ENCODE results near the gene RETREG1.
A peak's percentile ranks its signal among the peaks of the same experiment; 100 is the strongest.
"Not testable (repeated sequence)": the region's sequence is repeated elsewhere in the genome, so short reads cannot be mapped to it uniquely, and the experiment has no call there.

Gene RETREG1

DNA sequence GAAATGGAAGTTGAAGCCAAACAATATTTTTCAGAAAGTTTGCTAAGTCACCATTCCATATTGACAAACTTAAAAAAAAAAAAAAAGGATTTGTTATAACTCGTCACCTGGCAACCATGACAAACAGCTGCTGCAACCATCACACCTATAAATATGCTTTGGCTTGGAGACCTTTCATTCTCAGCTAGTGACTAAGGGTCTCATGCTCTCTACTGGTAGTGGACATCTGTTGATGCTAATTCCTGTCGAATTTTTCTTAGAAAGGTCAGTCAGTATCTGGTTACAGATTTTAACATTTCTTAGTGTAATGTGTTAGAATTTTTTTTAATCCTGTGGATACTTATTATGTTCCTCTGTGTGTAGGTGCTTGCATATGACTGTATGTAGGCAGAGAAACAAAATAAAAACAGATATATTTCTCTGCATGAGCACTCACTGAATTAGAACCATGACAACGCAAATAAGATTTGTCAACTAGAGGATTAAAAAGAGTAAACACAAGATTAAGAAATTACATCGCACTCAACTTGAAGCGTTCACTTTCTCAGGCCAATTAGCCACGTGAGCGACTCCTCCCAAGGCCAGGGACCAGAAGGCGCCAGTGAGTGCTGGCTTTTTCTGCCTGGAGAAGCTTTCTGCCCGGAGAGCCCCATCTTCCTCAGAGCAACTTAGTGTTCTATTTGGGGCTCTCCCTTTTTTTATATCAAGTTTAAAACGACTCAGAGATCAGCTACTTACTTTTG is 124.2 kb downstream of the RETREG1 start:
- peak; percentile 33 for FAIRE-seq

DNA sequence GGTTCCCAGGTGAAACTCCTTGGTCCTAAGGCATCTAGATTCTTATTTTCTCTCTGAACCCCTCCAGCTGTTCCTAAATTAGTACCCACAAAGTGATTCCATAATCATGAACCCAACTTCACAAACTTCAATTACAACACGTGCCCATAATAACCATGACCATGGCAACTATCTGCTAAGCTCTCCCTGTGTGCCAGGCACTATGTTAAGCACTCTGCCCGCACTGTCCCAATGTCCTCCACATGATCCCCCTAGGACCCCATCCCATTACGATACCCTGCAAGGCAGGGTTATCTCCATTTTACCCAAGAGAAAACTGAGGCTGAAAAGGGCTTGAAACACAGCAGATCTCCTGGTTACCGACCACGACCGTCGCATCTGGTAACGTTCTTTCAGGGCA is 125.9 kb downstream of the RETREG1 start:
- no peak for DNase-seq (ENCODE audit: low spot score)
- FAIRE-seq = no peak

More for the DNA sequence above, 124.2 kb downstream of the RETREG1 start:
- DNase-seq (ENCODE audit: low spot score) = peak; percentile 50

DNA sequence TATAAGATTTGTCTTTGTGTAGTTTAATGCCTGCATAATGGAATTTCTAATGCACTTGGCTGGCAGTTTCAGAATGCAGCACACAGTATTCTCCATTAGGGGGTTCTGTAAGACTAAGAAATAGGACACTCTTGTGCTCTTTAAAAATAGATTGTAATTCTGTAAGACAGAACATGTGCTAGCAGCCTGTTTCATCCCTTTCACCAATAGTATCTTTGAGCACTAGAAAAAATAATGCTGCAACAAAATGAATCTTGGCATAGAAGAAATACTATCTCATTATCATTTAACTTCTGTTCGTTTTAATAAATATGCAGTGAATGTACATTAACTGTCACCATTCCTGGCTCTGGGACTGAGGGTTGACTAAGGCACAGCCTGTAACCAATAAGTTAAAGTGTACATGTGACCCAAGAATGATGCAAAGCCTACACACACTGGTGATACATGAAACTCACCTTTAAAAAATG is 127.4 kb downstream of the RETREG1 start:
- DNase-seq (ENCODE audit: low spot score) (peak; percentile 68), FAIRE-seq (peak; percentile 90)

GRCh38 chr5:16487456-16487855 is 129.3 kb downstream of the RETREG1 start:
- DNase-seq (ENCODE audit: low spot score) (no peak), FAIRE-seq (no peak)

GRCh38 chr5:16486711-16487111 is 130.1 kb downstream of the RETREG1 start:
- FAIRE-seq (peak; percentile 4), DNase-seq (ENCODE audit: low spot score) (peak; percentile 41)

DNA sequence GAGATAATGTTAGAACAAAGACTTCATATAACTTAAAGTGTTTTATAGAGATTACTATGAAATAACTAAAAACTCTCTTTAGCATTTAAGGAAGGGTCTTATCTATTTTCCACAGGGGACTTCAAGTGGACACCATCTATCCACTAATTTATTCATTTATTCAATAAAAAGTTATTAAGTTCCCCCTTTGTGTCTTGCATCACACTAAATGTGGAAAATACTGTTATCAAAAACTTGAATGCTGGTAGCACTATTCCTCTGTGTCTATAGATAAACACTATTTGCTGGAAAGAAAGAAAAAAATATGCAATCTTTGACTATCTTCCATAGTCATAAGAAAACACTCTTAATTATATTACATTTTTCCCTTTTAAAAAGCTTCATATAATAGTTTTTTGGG is 131.1 kb downstream of the RETREG1 start:
- no peak for DNase-seq (ENCODE audit: low spot score)
- peak; percentile 27 for FAIRE-seq

DNA sequence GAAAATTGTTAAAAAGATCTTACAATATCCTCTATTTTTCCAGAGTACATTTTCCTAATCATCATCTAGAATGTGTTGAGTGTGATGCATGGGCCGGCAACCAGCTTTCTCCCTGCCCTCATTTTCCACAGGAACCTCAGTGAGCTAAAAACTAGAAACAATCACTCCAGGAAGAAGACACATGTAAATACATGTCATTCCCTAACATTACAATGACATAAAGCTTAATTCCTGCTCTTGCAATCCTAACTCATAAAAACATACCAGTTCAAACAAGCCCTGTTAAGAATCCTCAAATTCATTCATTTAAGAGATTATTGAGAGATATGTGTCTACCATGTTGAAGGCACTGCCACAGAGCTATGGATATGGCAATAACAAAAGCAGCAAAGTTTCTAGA is 132.7 kb downstream of the RETREG1 start:
- FAIRE-seq (no peak), DNase-seq (ENCODE audit: low spot score) (no peak)

- DNase-seq (ENCODE audit: low spot score) = no peak
- no peak for FAIRE-seq
These were observed 133.4 kb downstream of the RETREG1 start for GRCh38 chr5:16483361-16483760.

DNA sequence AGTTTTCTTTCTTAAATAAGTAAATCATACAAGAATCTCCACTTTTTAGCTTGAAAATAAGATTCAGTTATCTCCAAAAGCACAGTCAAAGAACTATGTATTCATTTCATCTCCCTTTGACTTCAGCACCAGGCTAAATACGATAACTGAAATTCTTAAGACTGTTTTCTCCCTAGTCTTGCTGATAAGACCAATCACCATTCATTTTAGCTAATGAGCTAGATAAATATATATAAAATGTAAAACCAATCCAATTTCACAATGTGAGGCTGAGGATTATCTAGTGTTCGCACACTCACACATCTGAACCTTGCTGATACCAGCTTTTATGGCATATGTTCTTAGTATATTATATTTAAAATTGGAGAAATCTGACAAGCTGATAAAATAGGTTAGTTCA is 133.9 kb downstream of the RETREG1 start:
- FAIRE-seq = no peak
- DNase-seq (ENCODE audit: low spot score) = no peak

- FAIRE-seq (no peak), DNase-seq (ENCODE audit: low spot score) (no peak)
These were observed 135.8 kb downstream of the RETREG1 start for GRCh38 chr5:16480821-16481538.

GRCh38 chr5:16480144-16480543 is 136.7 kb downstream of the RETREG1 start:
- DNase-seq (ENCODE audit: low spot score) = no peak
- no peak for FAIRE-seq

DNA sequence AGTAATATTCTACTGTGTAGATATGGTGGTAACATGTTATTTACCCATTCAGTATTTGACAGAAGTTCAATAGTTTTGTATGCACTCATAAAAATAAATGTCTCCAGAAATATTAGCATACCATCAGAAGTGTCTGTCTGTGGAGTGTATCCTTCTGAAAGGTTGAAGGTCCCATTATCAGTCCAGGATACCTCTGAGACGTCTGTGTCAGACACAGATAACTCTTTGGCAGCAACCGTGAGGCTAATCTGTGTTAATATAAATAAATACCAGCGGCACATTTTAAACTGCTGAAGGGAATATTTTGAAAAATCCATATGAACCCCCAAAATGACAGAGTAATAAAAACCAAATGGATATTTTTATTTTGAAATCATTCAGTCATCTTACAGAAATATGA is 139.3 kb downstream of the RETREG1 start:
- FAIRE-seq = no peak
- no peak for DNase-seq (ENCODE audit: low spot score)

DNA sequence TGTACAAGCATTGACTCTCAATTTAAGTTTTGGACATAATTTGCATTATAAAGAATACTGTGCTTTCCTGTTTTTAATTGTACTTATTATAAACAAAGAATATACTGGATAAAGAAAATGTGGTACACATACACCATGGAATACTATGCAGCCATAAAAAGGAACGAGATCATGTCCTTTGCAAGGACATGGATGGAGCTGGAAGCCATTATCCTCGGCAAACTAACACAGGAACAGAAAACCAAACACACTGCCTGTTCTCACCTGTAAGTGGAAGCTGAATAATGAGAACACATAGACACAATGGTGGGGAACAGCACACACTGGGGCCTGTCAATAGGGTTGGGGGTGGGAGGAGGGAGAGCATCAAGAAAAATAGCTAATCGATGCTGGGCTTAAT is 140.4 kb downstream of the RETREG1 start:
- not testable (repeated sequence) for DNase-seq (ENCODE audit: low spot score); FAIRE-seq

- DNase-seq (ENCODE audit: low spot score) (no peak), FAIRE-seq (no peak)
These were observed 145.4 kb downstream of the RETREG1 start for GRCh38 chr5:16471387-16471786.

DNA sequence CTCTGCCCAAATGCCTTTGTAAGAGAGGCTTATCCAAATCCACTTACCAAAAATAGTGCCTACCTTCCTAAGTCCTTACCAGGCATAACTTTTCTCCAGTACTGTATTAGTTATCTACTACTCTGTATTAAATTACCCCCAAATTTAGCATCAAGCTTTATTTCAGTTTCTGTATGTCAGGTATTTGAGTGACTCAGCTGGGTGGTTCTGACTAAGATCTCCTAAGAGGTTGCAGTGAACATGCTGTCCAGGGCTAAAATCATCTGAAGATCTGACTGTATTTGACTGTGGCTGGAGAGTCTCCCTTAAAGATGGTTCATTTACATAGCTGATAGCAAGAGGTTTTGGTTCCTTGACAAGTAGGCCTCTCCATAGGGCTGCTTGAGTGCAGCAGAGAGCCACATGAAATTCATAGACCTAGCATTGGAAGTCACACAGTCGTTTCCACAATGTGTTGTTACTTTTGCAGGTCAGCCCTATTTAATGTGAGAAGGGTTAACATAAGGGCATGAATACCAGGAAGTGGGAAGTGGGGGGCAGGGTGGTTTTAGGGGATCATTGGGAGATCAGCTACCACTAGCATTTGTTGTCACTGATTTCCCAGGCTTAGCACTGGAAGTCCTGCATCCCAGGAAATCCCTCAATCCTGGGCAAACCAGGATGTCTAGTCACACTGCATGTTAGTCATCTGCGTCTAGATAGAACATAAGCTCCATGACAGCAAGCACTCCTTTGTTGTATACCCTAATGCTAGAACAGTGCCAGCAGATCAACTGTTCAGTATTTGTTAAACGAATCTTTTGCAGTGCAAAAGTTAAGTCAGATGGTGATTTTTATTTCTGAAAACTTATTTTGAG is 149.2 kb downstream of the RETREG1 start:
- DNase-seq (ENCODE audit: low spot score) (peak; percentile 79), FAIRE-seq (peak; percentile 56)

GRCh38 chr5:16465544-16466432 is 151.0 kb downstream of the RETREG1 start, which contains the start of gene ZNF622:
Gene ZNF622 (minus strand): TSS chr5:16465800. CDS start chr5:16465665, 135 bp downstream.
- DNase-seq (ENCODE audit: low spot score) (peak; percentile 84), FAIRE-seq (peak; percentile 69)

GRCh38 chr5:16464664-16465543 is 151.9 kb downstream of the RETREG1 start:
- FAIRE-seq (no peak), DNase-seq (ENCODE audit: low spot score) (no peak)

DNA sequence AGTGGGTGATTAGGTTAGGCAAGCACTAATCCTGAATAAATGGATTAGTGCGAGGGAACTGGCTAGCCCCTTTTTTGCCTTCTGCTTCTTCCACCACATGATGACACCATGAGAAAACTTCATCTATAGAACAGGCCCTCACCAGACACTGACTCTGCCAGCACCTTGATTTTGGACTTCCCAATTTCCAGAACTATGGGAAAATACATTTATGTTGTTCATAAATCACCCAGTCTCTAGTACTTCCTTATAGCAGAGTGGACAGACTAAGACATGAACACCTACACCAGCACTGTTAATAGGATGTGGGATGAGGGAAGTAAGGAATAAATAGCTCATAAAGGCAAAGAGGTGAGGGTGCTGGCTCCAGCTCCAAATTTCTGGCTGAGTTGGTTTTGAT is 152.6 kb downstream of the RETREG1 start:
- FAIRE-seq = no peak
- no peak for DNase-seq (ENCODE audit: low spot score)

DNA sequence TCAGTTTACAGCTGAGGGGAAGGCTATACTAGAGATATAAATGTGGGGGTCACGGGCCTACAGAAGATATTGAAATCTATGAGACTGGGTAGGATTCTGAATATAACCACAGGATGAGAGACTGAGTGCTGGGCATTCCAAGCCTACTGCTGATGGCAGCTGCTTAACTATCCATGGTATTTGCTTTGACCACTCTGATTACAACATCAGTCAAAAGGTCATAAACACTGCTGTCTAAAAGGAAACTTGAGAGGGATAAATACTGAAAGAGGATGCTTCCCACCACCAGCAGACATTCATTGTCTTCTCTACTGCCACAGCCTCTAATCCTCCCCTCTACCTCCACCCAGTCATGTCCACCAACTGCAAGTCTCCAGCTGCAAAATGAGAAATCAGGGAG is 155.0 kb downstream of the RETREG1 start:
- DNase-seq (ENCODE audit: low spot score) = peak; percentile 63
- FAIRE-seq = no peak

DNA sequence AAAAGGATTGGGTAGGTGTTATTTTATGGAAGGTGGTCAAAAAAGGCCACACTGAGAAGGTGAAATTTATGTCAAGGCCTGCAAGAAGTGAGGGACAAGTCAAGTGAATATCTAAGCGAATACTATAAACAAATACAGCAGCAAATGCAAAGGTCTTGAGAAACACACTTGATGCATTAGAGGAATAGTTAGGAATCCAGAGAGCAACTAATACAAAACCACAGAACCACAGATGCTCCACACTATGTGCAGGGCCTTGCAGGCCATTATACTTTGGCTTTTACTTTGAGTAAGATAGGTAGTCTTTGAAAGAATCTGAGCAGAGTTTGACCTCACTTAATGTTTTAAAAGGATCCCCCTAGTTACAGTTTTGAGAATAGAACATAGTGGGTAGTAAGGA is 155.8 kb downstream of the RETREG1 start:
- FAIRE-seq = no peak
- DNase-seq (ENCODE audit: low spot score) = no peak
